Thymus (tissue), 11 donors: ENCODE data around the gene HES5. TPM values are rescaled to one million over a fixed set of nuclear protein-coding genes. Genes with fewer than 3 reads are reported as not detected.
"Not testable (repeated sequence)": the region's sequence is repeated elsewhere in the genome, so short reads cannot be mapped to it uniquely, and the experiment has no call there.

Experiments
- DNase-seq, 9 donors: peaks; one replicate each; pipeline ENCODE4 v3.0.0-alpha.2; 2013; ENCODE audit warnings: low spot score in 9 of 9, low read depth in 6 of 9, missing footprints in 1 of 9
- H3K27ac ChIP-seq, 2 donors: one replicate each; pipeline ENCODE4 v1.5.1; 2013; ENCODE audit warnings: control low read depth in 1 of 2, low read depth in 1 of 2, low read length in 1 of 2, mild to moderate bottlenecking in 1 of 2, moderate library complexity in 1 of 2
- H3K27me3 ChIP-seq, 2 donors: one replicate each; pipeline ENCODE4 v1.5.1; 2013; ENCODE audit warnings: low read length in 1 of 2; ENCODE audit not compliant: control insufficient read depth in 2 of 2, insufficient read depth in 1 of 2
- H3K36me3 ChIP-seq, 2 donors: one replicate each; pipeline ENCODE4 v1.5.1; 2013; ENCODE audit warnings: low read length in 1 of 2, mild to moderate bottlenecking in 1 of 2, moderate library complexity in 1 of 2; ENCODE audit not compliant: control insufficient read depth in 2 of 2, insufficient read depth in 2 of 2
- H3K4me1 ChIP-seq, 2 donors: one replicate each; pipeline ENCODE4 v1.5.1; 2013; ENCODE audit warnings: low read length in 2 of 2; ENCODE audit not compliant: control insufficient read depth in 2 of 2, insufficient read depth in 2 of 2
- H3K4me3 ChIP-seq, 2 donors: one replicate each; pipeline ENCODE4 v1.5.1; 2013; ENCODE audit warnings: low read length in 2 of 2, control low read depth in 1 of 2, mild to moderate bottlenecking in 1 of 2
- H3K9me3 ChIP-seq, 2 donors: one replicate each; pipeline ENCODE4 v1.5.1; 2013; ENCODE audit warnings: low read length in 1 of 2, mild to moderate bottlenecking in 1 of 2; ENCODE audit not compliant: control insufficient read depth in 2 of 2, insufficient read depth in 1 of 2
- WGBS: extraction: QIAGEN DNeasy Blood & Tissue Kit; methylation state at CpG from one replicate; pipeline ENCODE4 v1.1.7; 2013; 5-methylcytosine and 5-hydroxymethylcytosine counted together
- polyA plus RNA-seq: library from polyadenylated mRNA; stranded (reverse); fragments of 200-250 nt; gene quantifications from one replicate; pipeline ENCODE4 v1.2.3, GENCODE V29; 2013
- total RNA-seq: library from RNA; stranded (reverse); fragments of 120-200 nt; gene quantifications from one replicate; pipeline ENCODE4 v1.2.4, GENCODE V29; 2013
- donor health status: healthy.

Gene HES5
- total and polyA plus RNA-seq, 2 donors: 0.38 to 0.55 TPM

DNA sequence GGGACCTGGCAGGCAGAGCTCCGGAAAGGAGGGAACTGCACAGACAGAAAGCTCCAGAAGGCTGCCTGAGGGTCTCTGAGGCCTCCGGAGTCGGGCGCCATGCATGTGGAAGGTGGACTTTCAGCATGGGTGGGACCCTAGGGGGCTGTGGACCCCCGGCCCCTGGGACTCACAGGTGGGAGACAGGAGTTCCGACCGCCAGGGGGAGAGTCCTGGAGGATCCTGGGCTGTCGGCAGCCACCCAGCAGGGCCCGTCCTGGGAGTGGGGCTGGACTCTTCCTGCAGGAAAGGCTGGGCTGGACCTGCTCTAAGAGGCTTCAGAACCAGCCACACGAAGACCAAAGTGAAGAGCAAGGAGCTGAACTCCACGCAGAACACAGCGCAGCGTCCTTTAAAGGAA is 39.6 kb upstream of the HES5 start:
- H3K27ac ChIP-seq, H3K4me1 ChIP-seq, DNase-seq, H3K36me3 ChIP-seq, H3K27me3 ChIP-seq, H3K9me3 ChIP-seq, H3K4me3 ChIP-seq: not testable (repeated sequence)
- 90% methylated on average over 13 of the region's 13 CpGs for WGBS

DNA sequence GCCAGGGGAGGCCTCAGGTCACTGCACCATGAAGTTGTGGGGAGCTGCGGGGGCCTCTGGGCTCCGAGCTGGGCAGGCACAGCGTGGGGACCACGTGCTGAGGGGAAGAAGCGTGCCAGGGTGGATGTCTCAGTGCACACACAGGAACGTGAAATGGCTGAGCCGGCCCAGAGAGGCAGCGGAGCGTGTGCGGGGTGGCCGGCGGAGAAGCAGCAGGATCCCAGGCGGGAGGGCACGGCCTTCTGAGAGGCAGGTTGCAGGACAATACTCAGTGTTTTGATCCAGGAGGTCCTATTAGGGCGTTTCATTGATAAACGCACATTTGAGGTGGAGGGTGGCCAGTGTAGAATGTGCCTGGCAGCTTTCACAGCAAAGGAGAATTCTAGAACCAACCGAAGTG is 39.0 kb upstream of the HES5 start:
- H3K4me1 ChIP-seq: no peaks in the 10 kb centered on the region
- H3K27ac ChIP-seq: no peak overlapping the region
- no peaks in the 10 kb centered on the region for H3K36me3 ChIP-seq
- DNase-seq: no peak
- H3K27me3 ChIP-seq: no peaks in the 10 kb centered on the region
- WGBS: 91% methylated on average over 17 of the region's 17 CpGs
- H3K9me3 ChIP-seq: peaks cover 0 to 5% of the 10 kb centered on the region in 2 donors
- no peak overlapping the region for H3K4me3 ChIP-seq

DNA sequence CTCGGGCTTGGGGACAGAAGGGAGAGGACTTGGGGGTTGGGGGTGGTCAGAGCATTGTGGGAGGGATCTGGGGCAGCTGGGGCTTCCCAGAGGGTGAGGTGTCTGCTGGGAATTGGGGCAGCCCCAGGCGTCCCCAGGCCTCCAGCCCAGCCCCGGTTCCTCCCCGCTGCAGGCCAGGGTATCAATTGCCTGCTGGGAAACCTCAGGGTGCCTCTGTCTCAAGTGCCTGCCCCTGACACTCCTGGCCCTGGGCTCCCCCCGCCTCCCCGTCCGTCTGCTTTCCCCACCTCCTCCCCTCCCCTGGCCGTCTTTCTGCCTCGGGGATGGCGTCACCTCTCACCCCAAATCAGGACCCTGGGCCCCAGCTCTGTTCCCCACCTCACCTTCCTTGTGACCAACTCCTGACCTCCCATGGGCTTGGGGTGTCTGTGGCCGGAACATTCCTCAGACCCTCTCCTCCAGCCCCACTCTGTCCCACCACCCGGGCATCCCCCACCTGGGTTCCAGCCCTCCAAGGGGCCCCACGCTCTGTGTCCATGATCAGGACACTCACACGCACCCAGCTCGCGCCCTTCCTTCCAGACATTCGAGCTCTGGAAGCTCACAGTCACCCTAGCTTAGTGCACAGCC is 38.2 kb upstream of the HES5 start:
- not testable (repeated sequence) for H3K4me3 ChIP-seq, H3K4me1 ChIP-seq, H3K36me3 ChIP-seq, DNase-seq, H3K27ac ChIP-seq, H3K27me3 ChIP-seq, H3K9me3 ChIP-seq
- WGBS: 80% methylated on average over 13 of the region's 17 CpGs

DNA sequence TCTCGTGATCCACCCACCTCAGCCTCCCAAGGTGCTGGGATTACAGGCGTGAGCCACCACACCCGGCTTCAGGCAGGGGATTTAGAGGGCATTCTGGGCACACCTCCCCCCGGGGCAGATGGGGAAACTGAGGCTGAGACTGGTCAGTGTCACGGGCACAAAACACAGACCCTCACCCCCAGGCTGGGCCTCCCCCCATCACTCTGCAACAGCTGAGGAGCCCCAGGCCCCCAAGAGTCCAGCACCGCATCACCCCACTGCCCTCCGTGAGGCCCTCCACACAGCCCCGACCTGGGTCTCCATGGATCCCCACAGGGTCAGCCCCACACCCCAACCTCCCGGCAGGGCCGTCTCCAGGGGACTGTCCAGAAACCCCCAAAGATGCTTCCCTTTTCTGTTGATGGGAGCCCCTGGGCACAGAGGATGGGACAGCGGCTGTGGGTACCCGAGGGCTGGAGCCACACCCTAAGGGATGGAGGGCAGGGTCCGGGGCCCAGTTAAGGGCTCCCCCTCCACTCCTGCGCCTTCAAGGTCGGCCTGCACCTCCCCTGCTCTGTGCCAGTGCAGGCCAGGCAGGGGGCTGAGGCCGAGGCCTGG is 37.1 kb upstream of the HES5 start:
- no peak for DNase-seq
- Histone ChIP-seq H3K9me3 (no peaks in the 10 kb centered on the region), H3K27ac (no peak overlapping the region), H3K4me3 (no peak overlapping the region), H3K4me1 (no peaks in the 10 kb centered on the region), H3K27me3 (no peaks in the 10 kb centered on the region), H3K36me3 (peaks cover 6 to 10% of the 10 kb centered on the region in 2 donors)
- WGBS: 94% methylated on average over 16 of the region's 16 CpGs

DNA sequence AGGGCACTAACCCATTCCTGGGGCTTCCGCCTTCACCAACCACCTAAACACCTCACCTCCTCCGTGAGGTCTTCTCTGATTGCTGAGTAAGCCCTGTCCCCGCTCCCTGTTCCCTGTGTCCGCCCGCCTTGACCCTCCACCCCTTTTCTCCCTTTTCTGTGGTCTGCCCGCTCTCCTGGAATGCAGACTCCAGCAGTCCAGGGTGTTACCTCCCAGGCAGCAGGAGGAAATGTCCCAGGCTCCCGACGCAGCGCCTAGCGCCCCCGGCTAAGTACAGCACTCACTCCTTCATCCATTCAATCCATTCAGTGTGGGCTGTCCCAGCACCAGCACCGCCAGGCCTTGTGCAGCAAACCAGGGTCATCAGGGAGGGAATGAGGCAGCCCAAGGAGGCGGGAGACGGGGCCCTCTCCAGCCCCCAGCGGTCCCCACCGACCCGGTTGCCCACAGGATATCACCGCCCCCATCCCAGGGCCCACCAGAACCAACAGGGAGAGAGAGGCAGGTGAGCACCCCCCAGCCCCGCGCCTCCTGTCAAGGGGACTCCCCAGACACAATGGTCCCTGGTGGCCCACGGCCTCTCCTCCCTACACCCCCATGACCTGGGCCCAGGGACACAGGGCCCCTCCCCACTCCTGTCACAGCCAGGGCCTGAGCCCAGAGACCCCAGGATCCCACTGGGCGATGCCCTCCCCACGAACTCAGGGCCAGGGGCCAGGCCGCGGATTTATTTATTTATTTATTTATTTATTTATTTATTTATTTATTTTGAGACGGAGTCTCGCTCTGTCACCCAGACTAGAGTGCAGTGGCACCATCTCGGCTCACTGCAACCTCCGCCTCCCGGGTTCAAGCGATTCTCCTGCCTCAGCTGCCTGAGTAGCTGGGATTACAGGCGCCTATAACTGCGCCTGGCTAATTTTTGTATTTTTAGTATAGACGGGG is 36.3 kb upstream of the HES5 start:
- Histone ChIP-seq H3K4me1 (no peaks in the 10 kb centered on the region), H3K27me3 (no peaks in the 10 kb centered on the region), H3K4me3 (no peak overlapping the region), H3K36me3 (peaks cover 9 to 17% of the 10 kb centered on the region in 2 donors), H3K9me3 (no peaks in the 10 kb centered on the region), H3K27ac (no peak overlapping the region)
- no peak for DNase-seq
- WGBS: 93% methylated on average over 34 of the region's 34 CpGs

DNA sequence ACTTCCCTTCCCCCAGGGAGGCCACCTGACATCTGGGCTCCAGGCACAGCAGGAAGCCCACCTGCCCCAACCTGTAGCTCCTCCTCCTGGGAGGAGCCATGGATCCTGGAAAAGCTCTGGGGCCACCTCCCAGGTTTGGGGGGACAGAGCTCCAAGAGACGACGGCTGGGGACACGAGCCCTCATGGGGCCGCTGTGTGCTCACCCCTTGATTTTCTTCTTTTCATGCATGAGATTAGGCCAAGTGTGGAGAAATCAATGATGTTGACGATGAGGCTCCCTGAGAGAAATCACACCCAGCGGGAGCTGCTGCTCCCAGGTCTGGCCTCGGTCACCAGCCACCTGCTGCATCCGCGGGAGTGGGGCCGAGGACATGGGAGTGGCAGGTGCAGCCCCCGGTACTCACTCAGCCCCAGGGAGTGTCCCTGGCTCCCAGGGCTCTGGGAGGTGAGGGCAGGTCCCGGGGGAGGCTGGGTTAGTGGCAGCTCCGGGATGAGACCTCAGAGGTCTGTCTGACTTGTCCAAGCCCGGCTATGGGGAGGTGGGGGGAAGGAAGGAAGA is 34.8 kb upstream of the HES5 start:
- no peak for DNase-seq
- no peaks in the 10 kb centered on the region for H3K9me3 ChIP-seq
- WGBS: 76% methylated on average over 14 of the region's 14 CpGs
- no peak overlapping the region for H3K4me3 ChIP-seq
- peaks cover 9 to 26% of the 10 kb centered on the region in 2 donors for H3K36me3 ChIP-seq
- no peak overlapping the region for H3K27ac ChIP-seq
- H3K27me3 ChIP-seq: no peaks in the 10 kb centered on the region
- H3K4me1 ChIP-seq: no peaks in the 10 kb centered on the region

DNA sequence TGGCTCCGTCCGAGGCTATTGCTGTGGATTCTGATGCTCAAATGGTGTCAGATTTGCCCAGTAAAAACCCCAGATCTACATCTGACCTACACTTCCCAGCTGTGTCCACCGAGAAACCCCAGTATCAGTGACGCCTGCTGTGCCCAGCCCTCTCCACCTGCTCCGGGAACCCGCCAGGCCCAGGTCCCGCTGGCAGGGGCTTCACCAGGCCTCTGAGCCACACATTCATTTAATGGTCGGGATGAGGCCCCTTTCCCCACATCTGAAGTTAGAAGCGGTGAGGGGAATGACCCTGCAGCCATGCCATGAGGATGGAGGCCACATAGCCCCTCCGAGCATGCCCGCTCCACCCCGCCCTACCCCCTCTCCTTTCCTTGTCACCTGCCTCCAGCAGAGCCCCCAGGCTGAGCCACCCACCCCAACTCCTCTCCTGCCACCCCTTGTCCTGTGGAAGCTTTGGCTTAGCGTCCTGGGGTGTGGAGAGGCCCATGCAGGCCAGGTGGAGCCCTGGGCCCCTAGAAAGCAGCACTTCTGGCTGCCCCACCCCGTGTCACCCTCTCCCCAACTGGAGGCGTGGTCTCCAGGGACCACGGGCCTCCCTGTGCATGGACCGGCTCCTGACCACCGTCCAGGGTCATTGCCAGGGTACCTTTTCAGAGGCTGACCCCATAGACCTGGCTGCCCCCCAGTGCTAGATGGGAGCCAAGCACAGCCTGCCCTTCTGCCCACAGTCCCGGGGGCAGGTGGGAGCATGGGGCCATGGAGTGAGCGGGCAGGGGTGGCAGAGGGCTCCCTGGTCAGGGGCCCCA is 34.1 kb upstream of the HES5 start:
- no peaks in the 10 kb centered on the region for H3K4me1 ChIP-seq
- no peak overlapping the region for H3K4me3 ChIP-seq
- no peak for DNase-seq
- H3K9me3 ChIP-seq: no peaks in the 10 kb centered on the region
- 92% methylated on average over 20 of the region's 20 CpGs for WGBS
- no peaks in the 10 kb centered on the region for H3K27me3 ChIP-seq
- no peak overlapping the region for H3K27ac ChIP-seq
- peaks cover 9 to 33% of the 10 kb centered on the region in 2 donors for H3K36me3 ChIP-seq

GRCh38 chr1:2563205-2563604 is 33.1 kb upstream of the HES5 start:
- WGBS: 96% methylated on average over 18 of the region's 18 CpGs
- Histone ChIP-seq H3K27ac (no peak overlapping the region), H3K36me3 (peaks cover 9 to 43% of the 10 kb centered on the region in 2 donors), H3K27me3 (no peaks in the 10 kb centered on the region), H3K9me3 (no peaks in the 10 kb centered on the region), H3K4me3 (no peak overlapping the region), H3K4me1 (no peaks in the 10 kb centered on the region)
- DNase-seq: no peak
